ENCODE results near the gene ABCB9. TPM values are rescaled to one million over a fixed set of nuclear protein-coding genes. Genes with fewer than 3 reads are reported as not detected.

ABCB9 gene
- total RNA-seq, 1 experiment from 2014 or later: 14.7 TPM

- Histone ChIP-seq H3K9me3 (ENCODE audit: control insufficient read depth in 1 of 2, insufficient read depth in 1 of 2, low read depth in 1 of 2, low read length in 2 of 2) (no peaks in the 10 kb centered on the region), H3K4me1 (ENCODE audit: control insufficient read depth in 1 of 2, insufficient read depth in 2 of 2, low read length in 2 of 2) (peaks cover 22 to 35% of the 10 kb centered on the region in 2 experiments), H3K79me2 (ENCODE audit: insufficient read depth, low read length) (peaks cover 3% of the 10 kb centered on the region; the same call in 1 of the 2 replicates), H4K20me1 (ENCODE audit: insufficient read depth) (no peaks in the 10 kb centered on the region), H3K4me3 (replicated peaks in 1 of 2; ENCODE audit: low read depth in 1 of 2, low read length in 2 of 2) (peak overlapping the region in 1 of 2 experiments; percentile 30; a peak in 1 of 4 replicates), H3K27me3 (ENCODE audit: insufficient read depth, low read length) (no peaks in the 10 kb centered on the region), H3K4me2 (ENCODE audit: low read length) (peak overlapping the region; percentile 86), H3K9ac (ENCODE audit: low read length) (peak overlapping the region; percentile 54), H3K27ac (ENCODE audit: low read depth, low read length) (no peak overlapping the region), H2AFZ (ENCODE audit: low read depth, low read length, poor library complexity, severe bottlenecking) (peak overlapping the region; percentile 42), H3K9me2 (ENCODE audit: insufficient read depth) (no peaks in the 10 kb centered on the region), H3K36me3 (ENCODE audit: control insufficient read depth in 1 of 2, insufficient read depth in 2 of 2, low read length in 2 of 2) (no peaks in the 10 kb centered on the region)
- no TSS peak for BruUV-seq (replicated peaks)
- TF ChIP-seq MAX (IDR thresholded peaks at IDR 0.05): peak; percentile 6; the same call in 1 of the 2 replicates
- no peak for TF ChIP-seq CBX3 (IDR thresholded peaks at IDR 0.05; ENCODE audit: low read depth)
- intact Hi-C loops (cut with micrococcal nuclease): no loop called here
- DNase-seq (ENCODE audit: low read depth, low spot score): no peak
- ChIA-PET RAD21 (ENCODE audit: low non-redundant PET in 1 of 2, low total read pairs in 2 of 2, uncharacterized antibody in 2 of 2, unreplicated experiment in 2 of 2) (interaction anchor here in 1 of 2 experiments (0.8 to 1.0 kb wide), 3 partner anchors 9 to 266 kb away, joined by 3 to 4 read pairs (median 3); partner anchors contain the start of genes MPHOSPH9, MTRFR and OGFOD2), CTCF (interaction anchor here (1.0 to 1.2 kb wide), 2 partner anchors 106 to 271 kb away, joined by 4 to 8 read pairs; no protein-coding TSS in a partner anchor), POLR2A (interaction anchor here (0.7 to 1.6 kb wide), 6 partner anchors 8 to 290 kb away, joined by 3 to 11 read pairs (median 4); partner anchors contain the start of genes MPHOSPH9, MTRFR and OGFOD2)
- no peak for ATAC-seq
Measured at GRCh38 chr12:122966743-122967550, 684 bp upstream of the ABCB9 start.

GRCh38 chr12:122965321-122965751 lies 927 bp downstream of the ABCB9 start:
- ChIA-PET CTCF (interaction anchor here (1.2 kb wide), 1 partner anchor 14 kb away, joined by 3 read pairs; no protein-coding TSS in a partner anchor), POLR2A (interaction anchor here (0.6 to 1.2 kb wide), 2 partner anchors 268 to 321 kb away, joined by 3 read pairs; partner anchors contain the start of gene MTRFR)

More at GRCh38 chr12:122965321-122965751, 927 bp downstream of the ABCB9 start:
- no peaks in the 10 kb centered on the region for H4K20me1 ChIP-seq (ENCODE audit: insufficient read depth)
- H3K4me1 ChIP-seq (ENCODE audit: control insufficient read depth in 1 of 2, insufficient read depth in 2 of 2, low read length in 2 of 2): peaks cover 28 to 43% of the 10 kb centered on the region in 2 experiments
- TF ChIP-seq SRF (IDR thresholded peaks at IDR 0.05; ENCODE audit: low read depth) (no peak), ELF1 (IDR thresholded peaks at IDR 0.05; ENCODE audit: borderline replicate concordance, low read depth) (no peak), FOSL1 (IDR thresholded peaks at IDR 0.05; ENCODE audit: low read depth) (no peak), YY1 (IDR thresholded peaks at IDR 0.05; ENCODE audit: extremely low read depth, insufficient replicate concordance, low read depth, low read length) (no peak), SP1 (IDR thresholded peaks at IDR 0.05; ENCODE audit: low read depth) (no peak), ZBTB33 (IDR thresholded peaks at IDR 0.05; ENCODE audit: extremely low read depth, insufficient replicate concordance, low read length) (no peak)
- H3K4me3 ChIP-seq (replicated peaks in 1 of 2; ENCODE audit: low read depth in 1 of 2, low read length in 2 of 2): peak overlapping the region; percentile 84 to 86
- H3K9me3 ChIP-seq (ENCODE audit: control insufficient read depth in 1 of 2, insufficient read depth in 1 of 2, low read depth in 1 of 2, low read length in 2 of 2): no peaks in the 10 kb centered on the region
- peak overlapping the region; percentile 86 for H3K4me2 ChIP-seq (ENCODE audit: low read length)
- peak overlapping the region; percentile 72 for H3K9ac ChIP-seq (ENCODE audit: low read length)
- peak overlapping the region; percentile 66 for H3K27ac ChIP-seq (ENCODE audit: low read depth, low read length)
- ATAC-seq: no peak
- H2AFZ ChIP-seq (ENCODE audit: low read depth, low read length, poor library complexity, severe bottlenecking): no peak overlapping the region
- RAD21 ChIA-PET (ENCODE audit: low non-redundant PET in 1 of 2, low total read pairs in 2 of 2, uncharacterized antibody in 2 of 2, unreplicated experiment in 2 of 2): no interaction called here
- no peak for DNase-seq (ENCODE audit: low read depth, low spot score)
- no peaks in the 10 kb centered on the region for H3K36me3 ChIP-seq (ENCODE audit: control insufficient read depth in 1 of 2, insufficient read depth in 2 of 2, low read length in 2 of 2)
- intact Hi-C loops (cut with micrococcal nuclease): no loop called here
- BruUV-seq (replicated peaks): no TSS peak
- H3K27me3 ChIP-seq (ENCODE audit: insufficient read depth, low read length): no peaks in the 10 kb centered on the region
- H3K79me2 ChIP-seq (ENCODE audit: insufficient read depth, low read length): peaks cover 3% of the 10 kb centered on the region; the same call in 1 of the 2 replicates
- no peaks in the 10 kb centered on the region for H3K9me2 ChIP-seq (ENCODE audit: insufficient read depth)

All from HCT116 (cell line).